Measurements from ENCODE around the gene SMARCA1. TPM values are rescaled to one million over a fixed set of nuclear protein-coding genes. Genes with fewer than 3 reads are reported as not detected.

Gene SMARCA1
- total RNA-seq, 1 experiment from 2014 or later: 35.6 TPM

DNA sequence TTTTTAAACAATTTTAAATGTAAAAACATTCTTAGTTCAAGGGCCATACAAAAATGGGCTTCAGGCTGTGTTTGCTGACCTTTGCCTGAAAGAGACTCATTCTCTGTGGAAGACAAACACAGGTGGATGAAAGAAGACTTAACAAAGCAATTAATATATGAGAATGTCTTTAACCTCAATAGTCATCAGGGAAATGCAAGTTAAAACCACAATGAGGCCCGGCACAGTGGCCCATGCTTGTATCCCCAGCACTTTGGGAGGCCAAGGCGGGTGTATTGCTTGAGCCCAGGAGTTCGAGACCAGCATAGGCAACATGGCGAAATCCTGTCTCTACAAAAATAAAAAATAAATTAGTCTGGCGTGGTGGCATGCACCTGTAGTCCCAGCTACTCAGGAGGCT lies 7.1 kb upstream of the SMARCA1 start:
- DNase-seq (no peak), ATAC-seq (no peak)
- POLR2A ChIA-PET (ENCODE audit: unreplicated experiment): no interaction called here
- intact Hi-C loops (cut with micrococcal nuclease): no loop called here
- TF ChIP-seq EZH2phosphoT487 (IDR thresholded peaks at IDR 0.05; ENCODE audit: borderline replicate concordance, low read length) (no peak), EZH2 (IDR thresholded peaks at IDR 0.05; ENCODE audit: low read length, unreplicated experiment) (no peak)
- TF ChIP-seq, protein P1, sequence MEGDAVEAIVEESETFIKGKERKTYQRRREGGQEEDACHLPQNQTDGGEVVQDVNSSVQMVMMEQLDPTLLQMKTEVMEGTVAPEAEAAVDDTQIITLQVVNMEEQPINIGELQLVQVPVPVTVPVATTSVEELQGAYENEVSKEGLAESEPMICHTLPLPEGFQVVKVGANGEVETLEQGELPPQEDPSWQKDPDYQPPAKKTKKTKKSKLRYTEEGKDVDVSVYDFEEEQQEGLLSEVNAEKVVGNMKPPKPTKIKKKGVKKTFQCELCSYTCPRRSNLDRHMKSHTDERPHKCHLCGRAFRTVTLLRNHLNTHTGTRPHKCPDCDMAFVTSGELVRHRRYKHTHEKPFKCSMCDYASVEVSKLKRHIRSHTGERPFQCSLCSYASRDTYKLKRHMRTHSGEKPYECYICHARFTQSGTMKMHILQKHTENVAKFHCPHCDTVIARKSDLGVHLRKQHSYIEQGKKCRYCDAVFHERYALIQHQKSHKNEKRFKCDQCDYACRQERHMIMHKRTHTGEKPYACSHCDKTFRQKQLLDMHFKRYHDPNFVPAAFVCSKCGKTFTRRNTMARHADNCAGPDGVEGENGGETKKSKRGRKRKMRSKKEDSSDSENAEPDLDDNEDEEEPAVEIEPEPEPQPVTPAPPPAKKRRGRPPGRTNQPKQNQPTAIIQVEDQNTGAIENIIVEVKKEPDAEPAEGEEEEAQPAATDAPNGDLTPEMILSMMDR (conservative IDR thresholded peaks at IDR 0.05; ENCODE audit: low read depth, low read length): no peak
- CTCF ChIA-PET: no interaction called here
- no peak overlapping the region for H3K27ac ChIP-seq (ENCODE audit: low read length)
- H3K9me3 ChIP-seq (ENCODE audit: low read length): no peaks in the 10 kb centered on the region
- H3K4me3 ChIP-seq (ENCODE audit: low read length): no peak overlapping the region
- no peak overlapping the region for H2AFZ ChIP-seq (ENCODE audit: low read length)
- no peak overlapping the region for H3K9ac ChIP-seq (ENCODE audit: low read length)
- no peak overlapping the region for H3K4me2 ChIP-seq (ENCODE audit: low read length)
- no peaks in the 10 kb centered on the region for H4K20me1 ChIP-seq (ENCODE audit: low read length)
- H3F3A ChIP-seq (ENCODE audit: low read length, unreplicated experiment): no peaks in the 10 kb centered on the region
- BruUV-seq (replicated peaks): no TSS peak
- H3K79me2 ChIP-seq (ENCODE audit: low read length): no peaks in the 10 kb centered on the region
- no peaks in the 10 kb centered on the region; the same call in 1 of the 2 replicates for H3K4me1 ChIP-seq (ENCODE audit: insufficient read depth, low read length)
- no peaks in the 10 kb centered on the region for H3K27me3 ChIP-seq (ENCODE audit: low read length)
- no peaks in the 10 kb centered on the region for H3K36me3 ChIP-seq (ENCODE audit: low read depth, low read length)
- no peaks in the 10 kb centered on the region for H3K9me2 ChIP-seq (replicated peaks; ENCODE audit: low read length)

DNA sequence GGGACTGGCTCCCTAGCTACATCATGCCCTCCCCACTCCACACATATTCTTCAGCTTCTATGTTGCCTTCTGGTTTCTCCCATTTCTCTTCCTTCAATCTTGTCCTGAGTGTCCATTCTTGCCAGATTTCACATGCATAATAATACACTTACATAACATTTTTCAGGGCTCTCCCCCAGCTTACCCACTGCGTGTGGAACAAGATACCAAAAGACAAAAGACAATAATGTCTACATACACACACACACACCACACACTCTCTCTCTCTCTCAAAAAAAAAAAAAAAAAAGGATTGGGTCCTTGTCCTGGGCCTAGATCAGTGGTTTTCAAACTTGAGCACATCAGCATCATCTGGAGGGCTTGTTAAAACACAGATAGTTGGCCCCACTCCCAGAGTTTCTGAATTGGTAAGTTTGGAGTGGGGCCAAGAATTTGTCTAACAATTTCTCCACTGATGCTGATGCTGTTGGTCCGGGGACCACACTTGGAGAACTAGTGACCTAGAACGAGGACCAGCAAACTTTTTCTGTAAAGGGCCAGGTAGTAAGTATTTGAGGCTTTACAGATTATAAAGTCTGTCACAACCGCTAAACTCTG lies 6.5 kb upstream of the SMARCA1 start:
- no peaks in the 10 kb centered on the region for H4K20me1 ChIP-seq (ENCODE audit: low read length)
- H3K4me2 ChIP-seq (ENCODE audit: low read length): no peak overlapping the region
- intact Hi-C loops (cut with micrococcal nuclease): no loop called here
- no peak for TF ChIP-seq EZH2phosphoT487 (IDR thresholded peaks at IDR 0.05; ENCODE audit: borderline replicate concordance, low read length)
- TF ChIP-seq, protein P1 (conservative IDR thresholded peaks at IDR 0.05; ENCODE audit: low read depth, low read length): no peak
- TF ChIP-seq EZH2 (IDR thresholded peaks at IDR 0.05; ENCODE audit: low read length, unreplicated experiment): no peak
- H3K27me3 ChIP-seq (ENCODE audit: low read length): no peaks in the 10 kb centered on the region
- ATAC-seq (no peak), DNase-seq (peak; percentile 19)
- no peaks in the 10 kb centered on the region for H3K4me1 ChIP-seq (ENCODE audit: insufficient read depth, low read length)
- H3K9me2 ChIP-seq (replicated peaks; ENCODE audit: low read length): no peaks in the 10 kb centered on the region
- H3K4me3 ChIP-seq (ENCODE audit: low read length): no peak overlapping the region
- no peaks in the 10 kb centered on the region for H3K9me3 ChIP-seq (ENCODE audit: low read length)
- H3F3A ChIP-seq (ENCODE audit: low read length, unreplicated experiment): no peaks in the 10 kb centered on the region
- H2AFZ ChIP-seq (ENCODE audit: low read length): no peak overlapping the region
- CTCF ChIA-PET: no interaction called here
- no peak overlapping the region for H3K9ac ChIP-seq (ENCODE audit: low read length)
- H3K79me2 ChIP-seq (ENCODE audit: low read length): no peaks in the 10 kb centered on the region
- no peaks in the 10 kb centered on the region for H3K36me3 ChIP-seq (ENCODE audit: low read depth, low read length)
- H3K27ac ChIP-seq (ENCODE audit: low read length): no peak overlapping the region
- POLR2A ChIA-PET (ENCODE audit: unreplicated experiment): no interaction called here
- BruUV-seq (replicated peaks): no TSS peak

DNA sequence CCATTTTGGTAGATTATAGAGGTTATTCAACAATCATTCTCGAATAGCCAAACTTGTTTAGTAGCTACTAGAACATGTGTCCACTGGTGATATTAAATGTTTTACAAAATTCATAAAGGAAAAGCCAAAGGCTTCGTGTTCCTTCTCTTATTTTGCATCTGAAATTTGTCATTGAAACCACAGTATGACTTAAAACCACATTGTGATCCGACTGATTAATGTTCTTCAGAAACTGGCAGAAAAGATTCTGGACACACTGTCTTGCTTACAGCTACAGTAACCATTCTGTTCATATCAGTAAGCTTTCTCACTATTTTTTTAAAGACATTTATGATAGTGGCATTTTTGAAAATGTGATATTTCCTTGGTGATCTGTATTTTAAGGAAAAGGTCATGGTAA lies 2.6 kb upstream of the SMARCA1 start:
- Histone ChIP-seq H3K27me3 (ENCODE audit: low read length) (no peaks in the 10 kb centered on the region), H3F3A (ENCODE audit: low read length, unreplicated experiment) (peaks cover 4% of the 10 kb centered on the region), H2AFZ (ENCODE audit: low read length) (no peak overlapping the region), H3K4me2 (ENCODE audit: low read length) (no peak overlapping the region), H3K36me3 (ENCODE audit: low read depth, low read length) (no peaks in the 10 kb centered on the region), H3K4me1 (ENCODE audit: insufficient read depth, low read length) (no peaks in the 10 kb centered on the region), H3K4me3 (ENCODE audit: low read length) (no peak overlapping the region), H4K20me1 (ENCODE audit: low read length) (no peaks in the 10 kb centered on the region), H3K9me2 (replicated peaks; ENCODE audit: low read length) (no peaks in the 10 kb centered on the region), H3K27ac (ENCODE audit: low read length) (no peak overlapping the region), H3K79me2 (ENCODE audit: low read length) (peaks cover 12% of the 10 kb centered on the region), H3K9ac (ENCODE audit: low read length) (no peak overlapping the region), H3K9me3 (ENCODE audit: low read length) (no peaks in the 10 kb centered on the region)
- ChIA-PET CTCF (no interaction called here), POLR2A (ENCODE audit: unreplicated experiment) (no interaction called here)
- intact Hi-C loops (cut with micrococcal nuclease): loop anchor here (2.0 kb wide), 1 partner anchor 33 kb away; no protein-coding TSS in a partner anchor
- ATAC-seq (no peak), DNase-seq (no peak)
- no peak for TF ChIP-seq EZH2phosphoT487 (IDR thresholded peaks at IDR 0.05; ENCODE audit: borderline replicate concordance, low read length)
- no peak for TF ChIP-seq EZH2 (IDR thresholded peaks at IDR 0.05; ENCODE audit: low read length, unreplicated experiment)
- BruUV-seq (replicated peaks): no TSS peak
